ENCODE data around the gene MMP23B.
A peak's percentile ranks its signal among the peaks of the same experiment; 100 is the strongest.

DNA sequence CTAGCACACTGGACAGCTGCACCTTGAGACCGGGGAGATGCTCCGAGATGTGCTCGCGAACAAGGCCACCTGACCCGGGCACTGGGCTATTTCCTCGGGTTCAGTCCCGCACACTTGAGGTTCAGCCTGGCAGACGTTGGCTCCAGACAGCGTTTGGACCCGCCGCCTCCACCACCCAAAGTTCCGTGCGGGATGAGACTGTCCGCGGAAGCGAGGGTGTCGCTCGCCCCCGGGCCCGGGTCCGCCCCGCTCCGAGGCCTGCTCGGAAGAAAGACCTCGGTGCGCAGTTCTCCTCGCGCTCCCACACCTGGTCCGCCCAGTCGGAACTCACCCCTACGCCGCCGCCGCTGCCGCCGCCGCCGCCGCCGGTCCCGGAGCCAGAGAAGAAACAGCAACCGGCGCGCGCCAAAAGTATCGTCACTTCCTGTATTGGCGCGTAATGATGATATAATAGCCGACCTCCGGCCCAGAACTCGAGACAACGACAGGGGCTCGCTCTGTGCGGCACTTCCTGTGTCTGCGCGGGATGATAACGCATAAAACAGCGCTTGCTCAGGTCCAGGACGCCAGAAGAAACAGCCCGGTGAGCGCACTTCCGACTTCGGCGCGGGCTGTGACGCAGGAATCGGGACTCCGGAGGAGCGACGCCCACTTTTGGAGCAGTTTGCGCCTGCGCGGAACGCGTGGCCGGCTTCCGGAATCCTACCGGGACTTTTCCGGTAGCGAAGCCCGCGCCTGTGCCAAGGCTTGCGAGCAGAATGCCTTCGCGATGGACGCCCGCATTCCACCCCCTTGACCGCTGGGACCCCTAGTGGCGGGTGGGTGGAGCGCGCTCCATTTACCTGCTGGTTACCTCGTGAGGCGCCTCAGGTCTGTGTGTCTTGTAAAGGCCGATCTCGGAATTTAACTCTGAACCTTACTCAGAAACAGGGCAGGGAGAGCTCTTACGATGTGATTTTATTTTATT is 26.9 kb downstream of the MMP23B start, which contains the start of gene CDK11B:
- TF ChIP-seq POLR2A (IDR thresholded peaks at IDR 0.05): peak; percentile 56 to 77
- TF ChIP-seq, protein P1, sequence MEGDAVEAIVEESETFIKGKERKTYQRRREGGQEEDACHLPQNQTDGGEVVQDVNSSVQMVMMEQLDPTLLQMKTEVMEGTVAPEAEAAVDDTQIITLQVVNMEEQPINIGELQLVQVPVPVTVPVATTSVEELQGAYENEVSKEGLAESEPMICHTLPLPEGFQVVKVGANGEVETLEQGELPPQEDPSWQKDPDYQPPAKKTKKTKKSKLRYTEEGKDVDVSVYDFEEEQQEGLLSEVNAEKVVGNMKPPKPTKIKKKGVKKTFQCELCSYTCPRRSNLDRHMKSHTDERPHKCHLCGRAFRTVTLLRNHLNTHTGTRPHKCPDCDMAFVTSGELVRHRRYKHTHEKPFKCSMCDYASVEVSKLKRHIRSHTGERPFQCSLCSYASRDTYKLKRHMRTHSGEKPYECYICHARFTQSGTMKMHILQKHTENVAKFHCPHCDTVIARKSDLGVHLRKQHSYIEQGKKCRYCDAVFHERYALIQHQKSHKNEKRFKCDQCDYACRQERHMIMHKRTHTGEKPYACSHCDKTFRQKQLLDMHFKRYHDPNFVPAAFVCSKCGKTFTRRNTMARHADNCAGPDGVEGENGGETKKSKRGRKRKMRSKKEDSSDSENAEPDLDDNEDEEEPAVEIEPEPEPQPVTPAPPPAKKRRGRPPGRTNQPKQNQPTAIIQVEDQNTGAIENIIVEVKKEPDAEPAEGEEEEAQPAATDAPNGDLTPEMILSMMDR (IDR thresholded peaks at IDR 0.05): peak in 4 of 6 experiments; percentile 17 to 43 (median 35)

Measured in Peyer's patch (tissue), 4 donors.